ENCODE measurements around the gene WASF2.

The WASF2 gene

DNA sequence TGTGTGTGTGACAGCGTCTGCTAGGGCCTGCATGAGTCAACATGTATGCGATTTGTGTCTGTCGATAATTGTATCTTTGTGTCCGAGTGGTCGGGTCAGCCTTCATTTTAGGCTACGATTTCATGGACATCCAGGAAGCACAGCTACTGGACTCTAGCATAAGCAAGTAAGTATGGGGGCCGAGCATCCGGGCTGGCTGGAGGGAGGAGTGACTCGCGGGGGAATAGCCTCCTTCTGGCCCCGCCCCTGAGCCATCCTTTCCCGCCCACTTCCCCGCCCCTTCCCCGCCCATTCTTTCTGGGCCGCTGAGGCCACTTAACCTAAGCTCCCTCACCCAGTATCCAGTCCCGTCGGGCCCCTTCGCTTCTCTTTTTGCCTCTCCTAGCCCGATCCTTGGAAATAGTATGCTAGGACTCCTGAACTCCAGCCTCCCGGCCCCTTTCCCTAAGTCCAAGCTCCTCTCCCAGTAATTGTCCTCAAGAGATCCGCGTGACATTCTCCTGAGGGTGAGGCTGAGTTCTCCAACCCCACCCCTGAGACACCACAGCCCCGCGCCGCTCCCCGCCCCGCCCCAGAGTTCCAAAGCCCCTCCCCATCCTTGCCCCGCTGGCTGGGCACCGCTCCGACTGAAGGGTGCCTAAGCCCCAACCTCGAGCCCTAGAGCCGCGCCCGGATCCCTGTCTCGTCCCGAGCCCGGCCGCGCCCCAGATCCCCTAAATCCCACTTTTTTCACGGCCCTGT lies 124.4 kb downstream of the WASF2 start:
- Histone ChIP-seq H3K79me2 (ENCODE audit: insufficient read depth, low read length) (no peaks in the 10 kb centered on the region), H3K9ac (ENCODE audit: low read length) (peak overlapping the region; percentile 57), H3K9me2 (ENCODE audit: low read depth, low read length) (no peaks in the 10 kb centered on the region), H3F3A (ENCODE audit: insufficient read depth, low read length) (no peaks in the 10 kb centered on the region), H3K4me1 (ENCODE audit: insufficient read depth, low read length, severe bottlenecking) (peaks cover 33% of the 10 kb centered on the region), H3K36me3 (ENCODE audit: insufficient read depth, low read length) (no peaks in the 10 kb centered on the region), H3K27ac (ENCODE audit: low read depth, low read length, poor library complexity, severe bottlenecking) (peak overlapping the region; percentile 87), H3K4me2 (ENCODE audit: low read length) (peak overlapping the region; percentile 91), H3K9me3 (ENCODE audit: low read length) (no peaks in the 10 kb centered on the region), H3K27me3 (ENCODE audit: insufficient read depth, low read length) (no peaks in the 10 kb centered on the region), H2AFZ (ENCODE audit: low read length) (no peak overlapping the region), H4K20me1 (ENCODE audit: insufficient read depth, low read length) (no peaks in the 10 kb centered on the region), H3K4me3 (ENCODE audit: low read depth, low read length, poor library complexity, severe bottlenecking) (peak overlapping the region; percentile 69)
- TF ChIP-seq, protein P1, sequence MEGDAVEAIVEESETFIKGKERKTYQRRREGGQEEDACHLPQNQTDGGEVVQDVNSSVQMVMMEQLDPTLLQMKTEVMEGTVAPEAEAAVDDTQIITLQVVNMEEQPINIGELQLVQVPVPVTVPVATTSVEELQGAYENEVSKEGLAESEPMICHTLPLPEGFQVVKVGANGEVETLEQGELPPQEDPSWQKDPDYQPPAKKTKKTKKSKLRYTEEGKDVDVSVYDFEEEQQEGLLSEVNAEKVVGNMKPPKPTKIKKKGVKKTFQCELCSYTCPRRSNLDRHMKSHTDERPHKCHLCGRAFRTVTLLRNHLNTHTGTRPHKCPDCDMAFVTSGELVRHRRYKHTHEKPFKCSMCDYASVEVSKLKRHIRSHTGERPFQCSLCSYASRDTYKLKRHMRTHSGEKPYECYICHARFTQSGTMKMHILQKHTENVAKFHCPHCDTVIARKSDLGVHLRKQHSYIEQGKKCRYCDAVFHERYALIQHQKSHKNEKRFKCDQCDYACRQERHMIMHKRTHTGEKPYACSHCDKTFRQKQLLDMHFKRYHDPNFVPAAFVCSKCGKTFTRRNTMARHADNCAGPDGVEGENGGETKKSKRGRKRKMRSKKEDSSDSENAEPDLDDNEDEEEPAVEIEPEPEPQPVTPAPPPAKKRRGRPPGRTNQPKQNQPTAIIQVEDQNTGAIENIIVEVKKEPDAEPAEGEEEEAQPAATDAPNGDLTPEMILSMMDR (IDR thresholded peaks at IDR 0.05; ENCODE audit: low read length), result no peak
- TF ChIP-seq EZH2 (IDR thresholded peaks at IDR 0.05; ENCODE audit: borderline replicate concordance, low read length), result no peak

- H3K27ac ChIP-seq (ENCODE audit: low read depth, low read length, poor library complexity, severe bottlenecking), result peak overlapping the region; percentile 87
- no peaks in the 10 kb centered on the region for H3K79me2 ChIP-seq (ENCODE audit: insufficient read depth, low read length)
- H3K36me3 ChIP-seq (ENCODE audit: insufficient read depth, low read length), result no peaks in the 10 kb centered on the region
- peak overlapping the region; percentile 91 for H3K4me2 ChIP-seq (ENCODE audit: low read length)
- TF ChIP-seq EZH2 (IDR thresholded peaks at IDR 0.05; ENCODE audit: borderline replicate concordance, low read length), result no peak
- TF ChIP-seq, protein P1 (IDR thresholded peaks at IDR 0.05; ENCODE audit: low read length), result no peak
- H3K4me3 ChIP-seq (ENCODE audit: low read depth, low read length, poor library complexity, severe bottlenecking), result peak overlapping the region; percentile 69
- H3F3A ChIP-seq (ENCODE audit: insufficient read depth, low read length), result no peaks in the 10 kb centered on the region
- no peaks in the 10 kb centered on the region for H3K27me3 ChIP-seq (ENCODE audit: insufficient read depth, low read length)
- no peak overlapping the region for H2AFZ ChIP-seq (ENCODE audit: low read length)
- H3K4me1 ChIP-seq (ENCODE audit: insufficient read depth, low read length, severe bottlenecking), result peaks cover 37% of the 10 kb centered on the region
- H3K9me2 ChIP-seq (ENCODE audit: low read depth, low read length), result no peaks in the 10 kb centered on the region
- no peaks in the 10 kb centered on the region for H4K20me1 ChIP-seq (ENCODE audit: insufficient read depth, low read length)
- H3K9me3 ChIP-seq (ENCODE audit: low read length), result no peaks in the 10 kb centered on the region
- peak overlapping the region; percentile 49; the same call in 1 of the 2 replicates for H3K9ac ChIP-seq (ENCODE audit: low read length)
These were observed 125.1 kb downstream of the WASF2 start for GRCh38 chr1:27364696-27365371.

- Histone ChIP-seq H3K4me3 (ENCODE audit: low read depth, low read length, poor library complexity, severe bottlenecking) (peak overlapping the region; percentile 69), H3K9ac (ENCODE audit: low read length) (peak overlapping the region; percentile 49; the same call in 1 of the 2 replicates), H3K36me3 (ENCODE audit: insufficient read depth, low read length) (no peaks in the 10 kb centered on the region), H3K27ac (ENCODE audit: low read depth, low read length, poor library complexity, severe bottlenecking) (peak overlapping the region; percentile 87), H3K4me1 (ENCODE audit: insufficient read depth, low read length, severe bottlenecking) (peaks cover 39% of the 10 kb centered on the region), H3F3A (ENCODE audit: insufficient read depth, low read length) (no peaks in the 10 kb centered on the region), H2AFZ (ENCODE audit: low read length) (no peak overlapping the region), H3K4me2 (ENCODE audit: low read length) (peak overlapping the region; percentile 91; the same call in 1 of the 2 replicates), H3K79me2 (ENCODE audit: insufficient read depth, low read length) (no peaks in the 10 kb centered on the region), H4K20me1 (ENCODE audit: insufficient read depth, low read length) (no peaks in the 10 kb centered on the region), H3K9me2 (ENCODE audit: low read depth, low read length) (no peaks in the 10 kb centered on the region), H3K9me3 (ENCODE audit: low read length) (no peaks in the 10 kb centered on the region), H3K27me3 (ENCODE audit: insufficient read depth, low read length) (no peaks in the 10 kb centered on the region)
- TF ChIP-seq, protein P1 (IDR thresholded peaks at IDR 0.05; ENCODE audit: low read length), result no peak
- no peak for TF ChIP-seq EZH2 (IDR thresholded peaks at IDR 0.05; ENCODE audit: borderline replicate concordance, low read length)
These were observed 125.9 kb downstream of the WASF2 start for GRCh38 chr1:27363766-27364695.

Measured in OCI-LY1 (cell line).